ENCODE data around the gene IRF8.

The IRF8 gene

DNA sequence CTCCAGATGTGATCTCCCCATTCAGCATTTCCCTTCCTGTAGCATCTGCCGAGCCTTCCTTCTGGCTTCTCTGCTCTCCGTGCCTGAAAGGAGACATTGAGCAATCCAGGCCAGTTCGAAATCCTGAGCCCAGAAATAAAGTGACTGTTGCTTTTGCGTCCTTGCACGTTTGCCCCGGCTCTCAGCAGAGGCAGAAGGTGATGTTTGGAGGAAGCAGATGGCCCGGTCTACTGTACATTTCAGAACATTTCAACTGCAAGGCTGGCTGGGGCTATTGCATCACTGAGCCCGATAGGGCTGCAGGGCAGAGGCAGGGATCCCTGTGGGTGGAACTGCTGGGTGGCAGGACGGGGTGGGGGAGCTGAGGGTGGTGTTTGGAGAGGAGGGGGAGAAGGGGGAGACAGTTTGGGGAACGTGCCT is 29.4 kb downstream of the IRF8 start:
- H3K36me3 Mint-ChIP-seq (ENCODE audit: low read depth), result no peaks in the 10 kb centered on the region
- TF ChIP-seq, protein P1, sequence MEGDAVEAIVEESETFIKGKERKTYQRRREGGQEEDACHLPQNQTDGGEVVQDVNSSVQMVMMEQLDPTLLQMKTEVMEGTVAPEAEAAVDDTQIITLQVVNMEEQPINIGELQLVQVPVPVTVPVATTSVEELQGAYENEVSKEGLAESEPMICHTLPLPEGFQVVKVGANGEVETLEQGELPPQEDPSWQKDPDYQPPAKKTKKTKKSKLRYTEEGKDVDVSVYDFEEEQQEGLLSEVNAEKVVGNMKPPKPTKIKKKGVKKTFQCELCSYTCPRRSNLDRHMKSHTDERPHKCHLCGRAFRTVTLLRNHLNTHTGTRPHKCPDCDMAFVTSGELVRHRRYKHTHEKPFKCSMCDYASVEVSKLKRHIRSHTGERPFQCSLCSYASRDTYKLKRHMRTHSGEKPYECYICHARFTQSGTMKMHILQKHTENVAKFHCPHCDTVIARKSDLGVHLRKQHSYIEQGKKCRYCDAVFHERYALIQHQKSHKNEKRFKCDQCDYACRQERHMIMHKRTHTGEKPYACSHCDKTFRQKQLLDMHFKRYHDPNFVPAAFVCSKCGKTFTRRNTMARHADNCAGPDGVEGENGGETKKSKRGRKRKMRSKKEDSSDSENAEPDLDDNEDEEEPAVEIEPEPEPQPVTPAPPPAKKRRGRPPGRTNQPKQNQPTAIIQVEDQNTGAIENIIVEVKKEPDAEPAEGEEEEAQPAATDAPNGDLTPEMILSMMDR (IDR thresholded peaks at IDR 0.05), result no peak
- H3K27me3 Mint-ChIP-seq (ENCODE audit: low read depth, poor library complexity), result peaks cover 28% of the 10 kb centered on the region
- peaks cover 58% of the 10 kb centered on the region for H3K4me1 Mint-ChIP-seq
- no peak for DNase-seq
- no peak overlapping the region for H3K27ac Mint-ChIP-seq
- no peaks in the 10 kb centered on the region for H3K9me3 Mint-ChIP-seq
- H3K4me3 Mint-ChIP-seq, result no peak overlapping the region

DNA sequence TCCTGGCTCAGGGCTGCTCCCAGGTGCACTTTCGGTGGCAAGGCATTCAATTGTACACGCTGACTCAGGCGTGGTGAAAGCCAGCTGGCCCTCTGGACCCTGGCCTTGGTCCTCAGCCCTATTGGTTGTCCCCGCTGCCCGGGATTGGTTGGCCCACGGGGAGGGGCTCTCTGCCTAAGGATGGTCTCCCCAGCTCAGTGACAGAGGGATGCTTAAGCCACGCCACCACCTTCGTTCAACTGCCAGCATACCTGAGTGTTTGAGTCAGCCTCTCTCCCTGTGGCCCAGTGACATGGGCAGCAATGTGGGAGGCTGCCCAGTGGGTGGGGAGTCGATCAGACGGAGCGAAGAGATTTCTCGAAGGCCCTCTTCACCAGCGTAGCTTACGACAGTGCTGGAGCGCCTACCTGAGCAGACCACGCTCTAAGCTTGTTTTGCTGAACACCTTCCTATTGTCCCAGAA is 30.3 kb downstream of the IRF8 start:
- no peak overlapping the region for H3K4me3 Mint-ChIP-seq
- no peaks in the 10 kb centered on the region for H3K9me3 Mint-ChIP-seq
- peaks cover 30% of the 10 kb centered on the region for H3K27me3 Mint-ChIP-seq (ENCODE audit: low read depth, poor library complexity)
- no peak overlapping the region for H3K27ac Mint-ChIP-seq
- TF ChIP-seq, protein P1 (IDR thresholded peaks at IDR 0.05), result no peak
- peaks cover 61% of the 10 kb centered on the region for H3K4me1 Mint-ChIP-seq
- no peak for DNase-seq
- no peaks in the 10 kb centered on the region for H3K36me3 Mint-ChIP-seq (ENCODE audit: low read depth)

DNA sequence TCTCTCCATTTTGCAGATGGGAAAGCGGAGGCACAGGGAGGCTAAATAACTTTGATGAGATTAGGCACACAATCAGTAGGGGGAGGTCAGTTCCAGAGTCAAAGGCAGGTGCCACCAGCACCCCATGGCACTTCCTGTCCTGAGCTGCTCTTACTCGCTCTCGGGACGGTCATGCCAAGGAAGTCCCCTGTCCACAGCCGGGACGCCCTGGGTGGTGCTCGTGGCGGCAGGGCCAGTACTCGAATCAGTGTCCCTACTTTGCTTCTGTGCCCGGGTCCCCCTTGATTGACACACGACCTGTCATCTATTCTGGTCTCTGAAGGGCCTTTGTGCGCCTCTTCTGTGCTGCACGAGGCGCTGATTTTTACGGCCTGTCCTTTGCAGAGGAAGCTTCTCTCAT is 31.3 kb downstream of the IRF8 start:
- TF ChIP-seq, protein P1 (IDR thresholded peaks at IDR 0.05), result no peak
- no peak for DNase-seq
- H3K27ac Mint-ChIP-seq, result no peak overlapping the region
- H3K4me3 Mint-ChIP-seq, result no peak overlapping the region
- peaks cover 71% of the 10 kb centered on the region for H3K4me1 Mint-ChIP-seq
- no peaks in the 10 kb centered on the region for H3K9me3 Mint-ChIP-seq
- peaks cover 38% of the 10 kb centered on the region for H3K27me3 Mint-ChIP-seq (ENCODE audit: low read depth, poor library complexity)
- H3K36me3 Mint-ChIP-seq (ENCODE audit: low read depth), result no peaks in the 10 kb centered on the region

DNA sequence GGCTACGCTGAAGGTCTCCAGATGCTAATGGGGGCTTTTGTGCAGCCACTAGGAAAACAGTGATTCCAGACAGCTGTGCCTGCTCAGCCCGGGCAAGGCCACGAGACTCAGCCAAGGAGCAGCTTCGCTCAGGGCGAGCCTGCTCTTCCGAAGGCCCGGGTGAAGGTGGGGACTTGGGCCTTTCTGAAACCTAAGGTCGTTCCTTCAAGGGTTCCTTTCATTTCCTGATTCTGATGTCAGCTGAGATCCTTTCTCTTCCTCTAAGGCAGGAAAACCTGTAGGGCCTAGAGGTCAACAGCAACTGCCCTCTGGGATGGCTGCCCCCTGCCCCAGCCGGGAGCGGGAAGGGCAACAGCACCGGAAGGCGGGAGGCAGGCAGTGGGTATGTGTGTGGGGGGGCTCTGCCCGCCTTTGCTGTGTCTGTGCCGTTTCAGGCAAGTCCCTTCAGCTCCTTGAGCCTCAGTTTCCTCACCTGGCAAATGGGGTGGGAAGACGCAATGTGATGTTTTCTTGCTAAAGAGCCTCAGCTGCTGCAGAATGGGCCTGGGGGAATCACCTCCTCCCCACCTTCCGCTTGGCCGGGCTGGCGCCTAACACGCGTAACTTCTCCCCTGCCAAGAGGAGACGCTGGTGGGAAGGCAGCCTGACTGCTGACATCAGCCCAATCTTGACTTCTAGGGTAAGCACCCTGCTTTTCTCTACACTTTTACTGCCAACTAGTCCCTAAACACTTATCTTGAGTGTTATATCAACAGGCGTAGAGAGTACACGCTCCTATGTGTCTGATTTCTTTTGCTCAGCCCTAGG is 32.8 kb downstream of the IRF8 start:
- no peaks in the 10 kb centered on the region for H3K36me3 Mint-ChIP-seq (ENCODE audit: low read depth)
- peaks cover 76% of the 10 kb centered on the region for H3K4me1 Mint-ChIP-seq
- peaks cover 47% of the 10 kb centered on the region for H3K27me3 Mint-ChIP-seq (ENCODE audit: low read depth, poor library complexity)
- no peak for DNase-seq
- no peak overlapping the region for H3K27ac Mint-ChIP-seq
- TF ChIP-seq, protein P1 (IDR thresholded peaks at IDR 0.05), result no peak
- no peaks in the 10 kb centered on the region for H3K9me3 Mint-ChIP-seq
- no peak overlapping the region for H3K4me3 Mint-ChIP-seq

DNA sequence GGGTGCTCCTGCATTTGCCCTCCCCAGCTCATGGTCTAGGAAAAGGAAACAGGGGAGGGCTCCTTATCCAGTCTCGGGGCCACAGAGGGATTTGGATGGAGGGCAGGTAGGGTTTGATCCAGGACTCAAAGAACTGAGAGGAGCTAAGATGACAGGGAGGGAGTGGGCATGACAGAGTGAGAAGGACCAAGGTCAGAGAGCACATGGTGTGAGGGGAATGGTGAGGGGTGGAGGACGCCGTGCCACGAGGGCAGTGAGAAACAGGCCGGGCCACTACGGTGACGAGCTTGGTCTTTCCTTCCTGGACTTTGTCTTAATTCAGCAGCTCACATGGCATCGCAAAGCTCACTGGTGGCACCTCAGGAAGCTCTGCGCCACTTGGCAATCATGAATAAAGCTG is 35.2 kb downstream of the IRF8 start:
- Mint-ChIP-seq H3K27me3 (ENCODE audit: low read depth, poor library complexity) (peaks cover 40% of the 10 kb centered on the region), H3K4me3 (no peak overlapping the region), H3K4me1 (peaks cover 62% of the 10 kb centered on the region), H3K27ac (no peak overlapping the region), H3K36me3 (ENCODE audit: low read depth) (no peaks in the 10 kb centered on the region), H3K9me3 (peaks cover under 1% of the 10 kb centered on the region)
- TF ChIP-seq, protein P1 (IDR thresholded peaks at IDR 0.05), result no peak
- no peak for DNase-seq

All from nephron progenitor cell (in vitro differentiated cells).